ENCODE results near the gene GZMM.

GRCh38 chr19:597406-598315 is 53.8 kb downstream of the GZMM start:
- TF ChIP-seq POLR2A (IDR thresholded peaks at IDR 0.05): no peak
- TF ChIP-seq CTCF (IDR thresholded peaks at IDR 0.05): no peak

All from body of pancreas (tissue), 4 donors.